ENCODE data around the gene CD36.

- TF ChIP-seq CTCF (IDR thresholded peaks at IDR 0.05) = no peak
- TF ChIP-seq POLR2A (IDR thresholded peaks at IDR 0.05) = no peak
These were observed 41.4 kb upstream of the CD36 start for GRCh38 chr7:80596933-80597517.

All from testis (tissue), 2 donors.